HEK293 (cell line): ENCODE measurements around the gene ADGRB3.

ENCODE experiments used
- CTCF ChIA-PET: fragments of 350-600 bp; formaldehyde crosslinking; extraction: SDS; loops from one replicate; lab custom pipeline; 2021; ENCODE audit warnings: antibody characterized with exemption; lab: Yijun Ruan, JAX
- POLR2A ChIA-PET: fragments of 300-600 bp; formaldehyde crosslinking; extraction: SDS; loops from one replicate; lab custom pipeline; 2020; ENCODE audit warnings: antibody characterized with exemption, inconsistent platforms; lab: Yijun Ruan, JAX
- H3K27ac ChIP-seq: fragments of 200-500 bp; sonication (Bioruptor generic); 2 replicates; pipeline ENCODE4 v1.5.1; 2014; ENCODE audit warnings: low read depth, low read length, control low read depth, inconsistent platforms; ENCODE audit errors: extremely low read depth
- H3K36me3 ChIP-seq, 2 experiments: fragments of 200-500 bp in 1 of 2; sonication (Bioruptor generic) in 1 of 2; 1 replicate in 1 of 2; 2 replicates in 1 of 2; pipeline ENCODE4 v1.5.1; 2014 to 2017; ENCODE audit warnings: inconsistent platforms in 2 of 2, low read length in 2 of 2; ENCODE audit not compliant: control insufficient read depth in 2 of 2, insufficient read depth in 1 of 2
- H3K4me1 ChIP-seq: fragments of 200-500 bp; sonication (Bioruptor generic); 2 replicates; pipeline ENCODE4 v1.5.1; 2014; ENCODE audit warnings: mild to moderate bottlenecking, low read length, inconsistent platforms; ENCODE audit not compliant: control insufficient read depth, insufficient read depth
- H3K4me3 ChIP-seq: 2 replicates; pipeline ENCODE4 v1.5.1; 2011; ENCODE audit warnings: low read depth, mild to moderate bottlenecking, control low read depth, low read length, moderate library complexity
- H3K9me3 ChIP-seq: fragments of 200-500 bp; sonication (Bioruptor generic); 2 replicates; pipeline ENCODE4 v1.5.1; 2014; ENCODE audit warnings: low read depth, low read length, inconsistent platforms; ENCODE audit not compliant: control insufficient read depth, insufficient read depth
- HOXC10 ChIP-seq: sonication (generic); formaldehyde crosslinking; IDR thresholded peaks from 2 replicates; pipeline ENCODE4 v1.8.1; 2023; ENCODE audit warnings: mild to moderate bottlenecking, missing genetic modification reagents
- ZIC2 ChIP-seq: fragments of 450-650 bp; formaldehyde crosslinking; IDR thresholded peaks from 2 replicates; pipeline ENCODE4 v1.5.1; 2016; ENCODE audit warnings: missing biosample characterization, missing genetic modification characterization
- ZNF155 ChIP-seq: fragments of 450-650 bp; formaldehyde crosslinking; IDR thresholded peaks from 2 replicates; pipeline ENCODE4 v1.5.1; 2016; ENCODE audit warnings: missing biosample characterization, missing genetic modification characterization
- ZNF335 ChIP-seq: fragments of 450-650 bp; formaldehyde crosslinking; conservative IDR thresholded peaks from 2 replicates; pipeline ENCODE4 v1.5.1; 2016; ENCODE audit warnings: missing biosample characterization, missing genetic modification characterization
- ZNF423 ChIP-seq: fragments of 450-650 bp; formaldehyde crosslinking; IDR thresholded peaks from 2 replicates; pipeline ENCODE4 v1.5.1; 2016; ENCODE audit warnings: missing biosample characterization, missing genetic modification characterization
- ZNF555 ChIP-seq: fragments of 450-650 bp; formaldehyde crosslinking; conservative IDR thresholded peaks from 2 replicates; pipeline ENCODE4 v1.5.1; 2017; ENCODE audit warnings: missing biosample characterization, mild to moderate bottlenecking, missing genetic modification characterization, inconsistent platforms
- ZNF558 ChIP-seq: fragments of 450-650 bp; formaldehyde crosslinking; IDR thresholded peaks from 2 replicates; pipeline ENCODE4 v1.5.1; 2016; ENCODE audit warnings: missing biosample characterization, missing genetic modification characterization
- ZNF791 ChIP-seq: fragments of 450-650 bp; formaldehyde crosslinking; IDR thresholded peaks from 2 replicates; pipeline ENCODE4 v1.5.1; 2016; ENCODE audit warnings: missing biosample characterization, missing genetic modification characterization
- ZSCAN30 ChIP-seq: fragments of 450-650 bp; IDR thresholded peaks from 2 replicates; pipeline ENCODE4 v1.5.1; 2018; ENCODE audit warnings: missing biosample characterization, mild to moderate bottlenecking, missing genetic modification characterization, moderate library complexity
- TF ChIP-seq, protein P1 (sequence below): fragments of 450-650 bp; formaldehyde crosslinking; IDR thresholded peaks from 2 replicates; pipeline ENCODE4 v1.5.0; 2017; ENCODE audit warnings: missing biosample characterization, missing genetic modification characterization, borderline replicate concordance
- TF ChIP-seq, protein P2 (sequence below): fragments of 450-650 bp; formaldehyde crosslinking; IDR thresholded peaks from 2 replicates; pipeline ENCODE4 v1.5.1; 2016; ENCODE audit warnings: missing biosample characterization, missing genetic modification characterization
- TF ChIP-seq, protein P3 (sequence below): fragments of 450-650 bp; formaldehyde crosslinking; IDR thresholded peaks from 2 replicates; pipeline ENCODE4 v1.5.1; 2016; ENCODE audit warnings: missing biosample characterization, missing genetic modification characterization
- TF ChIP-seq, protein P4 (sequence below): fragments of 450-650 bp; formaldehyde crosslinking; IDR thresholded peaks from 2 replicates; pipeline ENCODE4 v1.5.1; 2016; ENCODE audit warnings: missing biosample characterization, missing genetic modification characterization
- TF ChIP-seq, protein P5 (sequence below): fragments of 450-650 bp; formaldehyde crosslinking; IDR thresholded peaks from 2 replicates; pipeline ENCODE4 v1.5.1; 2016; ENCODE audit warnings: missing biosample characterization, missing genetic modification characterization

ADGRB3 gene

DNA sequence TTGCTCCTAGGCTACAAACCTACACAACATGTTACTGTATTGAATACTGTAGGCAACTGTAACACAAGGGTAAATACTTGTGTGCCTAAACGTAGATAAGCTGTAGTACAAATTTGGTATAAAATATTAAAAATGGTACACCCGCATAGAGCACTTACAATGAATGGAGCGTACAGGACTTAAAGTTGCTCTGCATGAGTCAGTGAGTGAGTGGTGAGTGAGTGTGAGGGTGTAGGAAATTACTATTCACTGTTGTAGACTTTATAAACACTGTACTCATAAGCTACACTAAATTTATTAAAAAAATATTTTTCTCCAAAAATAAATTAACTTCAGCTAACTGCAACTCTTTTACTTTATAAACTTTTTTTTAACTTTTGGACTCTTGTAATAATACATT lies 391.6 kb downstream of the ADGRB3 start (continued):
- TF ChIP-seq ZNF155 (tag by site-specific recombination) (no peak), ZSCAN30 (tag by site-specific recombination) (no peak), ZNF555 (tag by site-specific recombination) (no peak), ZIC2 (tag by site-specific recombination) (no peak)
- TF ChIP-seq, protein P1, sequence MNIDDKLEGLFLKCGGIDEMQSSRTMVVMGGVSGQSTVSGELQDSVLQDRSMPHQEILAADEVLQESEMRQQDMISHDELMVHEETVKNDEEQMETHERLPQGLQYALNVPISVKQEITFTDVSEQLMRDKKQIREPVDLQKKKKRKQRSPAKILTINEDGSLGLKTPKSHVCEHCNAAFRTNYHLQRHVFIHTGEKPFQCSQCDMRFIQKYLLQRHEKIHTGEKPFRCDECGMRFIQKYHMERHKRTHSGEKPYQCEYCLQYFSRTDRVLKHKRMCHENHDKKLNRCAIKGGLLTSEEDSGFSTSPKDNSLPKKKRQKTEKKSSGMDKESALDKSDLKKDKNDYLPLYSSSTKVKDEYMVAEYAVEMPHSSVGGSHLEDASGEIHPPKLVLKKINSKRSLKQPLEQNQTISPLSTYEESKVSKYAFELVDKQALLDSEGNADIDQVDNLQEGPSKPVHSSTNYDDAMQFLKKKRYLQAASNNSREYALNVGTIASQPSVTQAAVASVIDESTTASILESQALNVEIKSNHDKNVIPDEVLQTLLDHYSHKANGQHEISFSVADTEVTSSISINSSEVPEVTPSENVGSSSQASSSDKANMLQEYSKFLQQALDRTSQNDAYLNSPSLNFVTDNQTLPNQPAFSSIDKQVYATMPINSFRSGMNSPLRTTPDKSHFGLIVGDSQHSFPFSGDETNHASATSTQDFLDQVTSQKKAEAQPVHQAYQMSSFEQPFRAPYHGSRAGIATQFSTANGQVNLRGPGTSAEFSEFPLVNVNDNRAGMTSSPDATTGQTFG (tag by site-specific recombination): no peak
- TF ChIP-seq, protein P2, sequence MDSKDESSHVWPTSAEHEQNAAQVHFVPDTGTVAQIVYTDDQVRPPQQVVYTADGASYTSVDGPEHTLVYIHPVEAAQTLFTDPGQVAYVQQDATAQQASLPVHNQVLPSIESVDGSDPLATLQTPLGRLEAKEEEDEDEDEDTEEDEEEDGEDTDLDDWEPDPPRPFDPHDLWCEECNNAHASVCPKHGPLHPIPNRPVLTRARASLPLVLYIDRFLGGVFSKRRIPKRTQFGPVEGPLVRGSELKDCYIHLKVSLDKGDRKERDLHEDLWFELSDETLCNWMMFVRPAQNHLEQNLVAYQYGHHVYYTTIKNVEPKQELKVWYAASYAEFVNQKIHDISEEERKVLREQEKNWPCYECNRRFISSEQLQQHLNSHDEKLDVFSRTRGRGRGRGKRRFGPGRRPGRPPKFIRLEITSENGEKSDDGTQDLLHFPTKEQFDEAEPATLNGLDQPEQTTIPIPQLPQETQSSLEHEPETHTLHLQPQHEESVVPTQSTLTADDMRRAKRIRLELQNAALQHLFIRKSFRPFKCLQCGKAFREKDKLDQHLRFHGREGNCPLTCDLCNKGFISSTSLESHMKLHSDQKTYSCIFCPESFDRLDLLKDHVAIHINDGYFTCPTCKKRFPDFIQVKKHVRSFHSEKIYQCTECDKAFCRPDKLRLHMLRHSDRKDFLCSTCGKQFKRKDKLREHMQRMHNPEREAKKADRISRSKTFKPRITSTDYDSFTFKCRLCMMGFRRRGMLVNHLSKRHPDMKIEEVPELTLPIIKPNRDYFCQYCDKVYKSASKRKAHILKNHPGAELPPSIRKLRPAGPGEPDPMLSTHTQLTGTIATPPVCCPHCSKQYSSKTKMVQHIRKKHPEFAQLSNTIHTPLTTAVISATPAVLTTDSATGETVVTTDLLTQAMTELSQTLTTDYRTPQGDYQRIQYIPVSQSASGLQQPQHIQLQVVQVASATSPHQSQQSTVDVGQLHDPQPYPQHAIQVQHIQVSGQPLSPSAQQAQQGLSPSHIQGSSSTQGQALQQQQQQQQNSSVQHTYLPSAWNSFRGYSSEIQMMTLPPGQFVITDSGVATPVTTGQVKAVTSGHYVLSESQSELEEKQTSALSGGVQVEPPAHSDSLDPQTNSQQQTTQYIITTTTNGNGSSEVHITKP (tag by site-specific recombination): no peak

DNA sequence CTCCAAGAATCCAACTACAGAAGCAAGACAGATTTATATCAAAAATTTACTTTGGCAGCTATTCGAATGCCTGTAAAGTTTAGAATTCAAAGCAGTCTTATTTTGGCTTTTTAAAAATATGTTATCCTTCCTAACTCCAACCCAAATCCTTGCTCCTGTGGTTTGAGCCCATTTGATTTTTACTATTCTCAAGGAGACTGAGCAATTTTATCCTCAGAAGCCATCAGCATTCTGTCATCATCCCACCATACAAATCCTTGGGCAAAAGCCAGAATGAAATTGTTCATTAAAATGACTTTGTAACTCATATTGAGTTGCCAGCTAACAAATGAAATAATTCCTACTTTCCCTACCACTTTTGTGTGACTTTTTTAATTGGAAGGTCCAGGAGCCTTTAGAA lies 392.8 kb downstream of the ADGRB3 start:
- Histone ChIP-seq H3K4me3 (no peak overlapping the region), H3K27ac (no peak overlapping the region), H3K36me3 (no peaks in the 10 kb centered on the region), H3K4me1 (no peaks in the 10 kb centered on the region), H3K9me3 (no peaks in the 10 kb centered on the region)
- POLR2A ChIA-PET: no interaction called here
- TF ChIP-seq ZNF335 (tag by site-specific recombination): no peak
- TF ChIP-seq, protein P3, sequence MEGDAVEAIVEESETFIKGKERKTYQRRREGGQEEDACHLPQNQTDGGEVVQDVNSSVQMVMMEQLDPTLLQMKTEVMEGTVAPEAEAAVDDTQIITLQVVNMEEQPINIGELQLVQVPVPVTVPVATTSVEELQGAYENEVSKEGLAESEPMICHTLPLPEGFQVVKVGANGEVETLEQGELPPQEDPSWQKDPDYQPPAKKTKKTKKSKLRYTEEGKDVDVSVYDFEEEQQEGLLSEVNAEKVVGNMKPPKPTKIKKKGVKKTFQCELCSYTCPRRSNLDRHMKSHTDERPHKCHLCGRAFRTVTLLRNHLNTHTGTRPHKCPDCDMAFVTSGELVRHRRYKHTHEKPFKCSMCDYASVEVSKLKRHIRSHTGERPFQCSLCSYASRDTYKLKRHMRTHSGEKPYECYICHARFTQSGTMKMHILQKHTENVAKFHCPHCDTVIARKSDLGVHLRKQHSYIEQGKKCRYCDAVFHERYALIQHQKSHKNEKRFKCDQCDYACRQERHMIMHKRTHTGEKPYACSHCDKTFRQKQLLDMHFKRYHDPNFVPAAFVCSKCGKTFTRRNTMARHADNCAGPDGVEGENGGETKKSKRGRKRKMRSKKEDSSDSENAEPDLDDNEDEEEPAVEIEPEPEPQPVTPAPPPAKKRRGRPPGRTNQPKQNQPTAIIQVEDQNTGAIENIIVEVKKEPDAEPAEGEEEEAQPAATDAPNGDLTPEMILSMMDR (tag by site-specific recombination): no peak
- TF ChIP-seq, protein P2 (tag by site-specific recombination): no peak
- TF ChIP-seq, protein P1 (tag by site-specific recombination): no peak
- TF ChIP-seq, protein P4, sequence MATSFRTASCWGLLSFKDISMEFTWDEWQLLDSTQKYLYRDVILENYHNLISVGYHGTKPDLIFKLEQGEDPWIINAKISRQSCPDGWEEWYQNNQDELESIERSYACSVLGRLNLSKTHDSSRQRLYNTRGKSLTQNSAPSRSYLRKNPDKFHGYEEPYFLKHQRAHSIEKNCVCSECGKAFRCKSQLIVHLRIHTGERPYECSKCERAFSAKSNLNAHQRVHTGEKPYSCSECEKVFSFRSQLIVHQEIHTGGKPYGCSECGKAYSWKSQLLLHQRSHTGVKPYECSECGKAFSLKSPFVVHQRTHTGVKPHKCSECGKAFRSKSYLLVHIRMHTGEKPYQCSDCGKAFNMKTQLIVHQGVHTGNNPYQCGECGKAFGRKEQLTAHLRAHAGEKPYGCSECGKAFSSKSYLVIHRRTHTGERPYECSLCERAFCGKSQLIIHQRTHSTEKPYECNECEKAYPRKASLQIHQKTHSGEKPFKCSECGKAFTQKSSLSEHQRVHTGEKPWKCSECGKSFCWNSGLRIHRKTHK (tag by site-specific recombination): no peak
- TF ChIP-seq, protein P5, sequence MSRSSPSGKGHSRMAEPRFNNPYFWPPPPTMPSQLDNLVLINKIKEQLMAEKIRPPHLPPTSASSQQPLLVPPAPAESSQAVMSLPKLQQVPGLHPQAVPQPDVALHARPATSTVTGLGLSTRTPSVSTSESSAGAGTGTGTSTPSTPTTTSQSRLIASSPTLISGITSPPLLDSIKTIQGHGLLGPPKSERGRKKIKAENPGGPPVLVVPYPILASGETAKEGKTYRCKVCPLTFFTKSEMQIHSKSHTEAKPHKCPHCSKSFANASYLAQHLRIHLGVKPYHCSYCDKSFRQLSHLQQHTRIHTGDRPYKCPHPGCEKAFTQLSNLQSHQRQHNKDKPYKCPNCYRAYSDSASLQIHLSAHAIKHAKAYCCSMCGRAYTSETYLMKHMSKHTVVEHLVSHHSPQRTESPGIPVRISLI (tag by site-specific recombination): no peak
- TF ChIP-seq HOXC10 (CRISPR knock-in tag): no peak
- no peak for TF ChIP-seq ZNF558 (tag by site-specific recombination)
- TF ChIP-seq ZNF423: no peak
- TF ChIP-seq ZNF791 (tag by site-specific recombination): no peak
- CTCF ChIA-PET: interaction anchor here (0.6 kb wide), 1 partner anchor 527 kb away, joined by 3 read pairs; no protein-coding TSS in a partner anchor
